Esophagus squamous epithelium (tissue), 5 donors: ENCODE data around the gene PP2D1. TPM values are rescaled to one million over a fixed set of nuclear protein-coding genes. Genes with fewer than 3 reads are reported as not detected.
"Not testable (repeated sequence)": the region's sequence is repeated elsewhere in the genome, so short reads cannot be mapped to it uniquely, and the experiment has no call there.

Source experiments
- DNase-seq: peaks from one replicate; lab custom pipeline; 2025; lab: John Stamatoyannopoulos, UW
- H3K27ac ChIP-seq, 4 donors: fragments of 200-600 bp; sonication (generic); one replicate each; pipeline ENCODE4 v1.5.1; 2016 to 2019; ENCODE audit warnings: mild to moderate bottlenecking in 1 of 4
- H3K27me3 ChIP-seq, 4 donors: fragments of 200-600 bp; sonication (generic); 1 replicate in 3 of 4; 2 replicates in 1 of 4; pipeline versions ENCODE4 v1.5.1 to v1.6.0; 2017 to 2021; ENCODE audit warnings: antibody characterized with exemption in 1 of 4
- H3K36me3 ChIP-seq, 3 donors: fragments of 200-600 bp; sonication (generic); one replicate each; pipeline ENCODE4 v1.5.1; 2016 to 2019
- H3K4me1 ChIP-seq, 3 donors: fragments of 200-600 bp; sonication (generic); one replicate each; pipeline ENCODE4 v1.5.1; 2017 to 2019
- H3K4me3 ChIP-seq, 4 donors: fragments of 200-600 bp; sonication (generic); 1 replicate in 3 of 4; 2 replicates in 1 of 4; pipeline ENCODE4 v1.5.1; 2016 to 2019; ENCODE audit warnings: mild to moderate bottlenecking in 2 of 4, moderate library complexity in 1 of 4
- H3K9me3 ChIP-seq, 3 donors: fragments of 200-600 bp; sonication (generic); one replicate each; pipeline ENCODE4 v1.5.1; 2016 to 2019
- POLR2A ChIP-seq, 4 donors: fragments of 450-650 bp; IDR thresholded peaks; one replicate each; pipeline ENCODE4 v1.6.1; 2017; ENCODE audit warnings: antibody characterized with exemption in 4 of 4, mild to moderate bottlenecking in 4 of 4, moderate library complexity in 3 of 4
- WGBS, 2 donors: methylation state at CpG; one replicate each; pipeline ENCODE4 v1.1.5; 2018; 5-methylcytosine and 5-hydroxymethylcytosine counted together
- intact Hi-C: fragments of 100-400 bp; cut with DNase I; formaldehyde crosslinking; loops from one replicate; pipeline ENCODE4 v1.15.0; 2022
- total RNA-seq, 4 donors: library from RNA; depleted of rRNA; stranded (reverse); fragments of >200 nt; gene quantifications; one replicate each; pipeline ENCODE4 v1.1.0, GENCODE V29; 2016
- TF ChIP-seq, protein P1 (sequence below), 6 experiments: fragments of 450-650 bp in 4 of 6; fragments of 200-600 bp in 2 of 6; sonication (generic) in 2 of 6; IDR thresholded peaks; one replicate each; pipeline ENCODE4 v1.5.1; 2016 to 2019; ENCODE audit warnings: antibody characterized with exemption in 6 of 6, mild to moderate bottlenecking in 4 of 6, moderate library complexity in 4 of 6
- donor health status: DM: yes; HTN: yes; CAD: no.

PP2D1 gene
- total RNA-seq, 4 donors from 2014 or later, result not detected

DNA sequence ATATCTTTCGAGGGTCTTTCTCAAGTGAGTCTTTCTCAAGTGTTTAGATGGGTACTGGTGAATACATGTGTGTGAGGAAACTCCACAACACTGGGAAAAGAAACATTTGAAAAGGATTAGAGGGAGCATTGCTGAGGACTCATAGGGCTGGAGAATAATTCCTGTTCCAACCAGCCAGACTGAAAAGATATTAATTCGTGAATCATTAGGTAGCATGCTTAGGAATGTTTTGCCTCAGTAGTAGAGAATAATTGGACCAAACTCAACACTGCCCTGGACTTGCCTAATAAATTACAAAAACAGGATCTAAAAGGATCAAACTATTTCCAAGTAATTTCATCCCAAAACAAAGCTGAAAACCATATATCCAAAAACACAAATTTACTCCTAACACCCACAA is 17.3 kb downstream of the PP2D1 start:
- TF ChIP-seq, protein P1, sequence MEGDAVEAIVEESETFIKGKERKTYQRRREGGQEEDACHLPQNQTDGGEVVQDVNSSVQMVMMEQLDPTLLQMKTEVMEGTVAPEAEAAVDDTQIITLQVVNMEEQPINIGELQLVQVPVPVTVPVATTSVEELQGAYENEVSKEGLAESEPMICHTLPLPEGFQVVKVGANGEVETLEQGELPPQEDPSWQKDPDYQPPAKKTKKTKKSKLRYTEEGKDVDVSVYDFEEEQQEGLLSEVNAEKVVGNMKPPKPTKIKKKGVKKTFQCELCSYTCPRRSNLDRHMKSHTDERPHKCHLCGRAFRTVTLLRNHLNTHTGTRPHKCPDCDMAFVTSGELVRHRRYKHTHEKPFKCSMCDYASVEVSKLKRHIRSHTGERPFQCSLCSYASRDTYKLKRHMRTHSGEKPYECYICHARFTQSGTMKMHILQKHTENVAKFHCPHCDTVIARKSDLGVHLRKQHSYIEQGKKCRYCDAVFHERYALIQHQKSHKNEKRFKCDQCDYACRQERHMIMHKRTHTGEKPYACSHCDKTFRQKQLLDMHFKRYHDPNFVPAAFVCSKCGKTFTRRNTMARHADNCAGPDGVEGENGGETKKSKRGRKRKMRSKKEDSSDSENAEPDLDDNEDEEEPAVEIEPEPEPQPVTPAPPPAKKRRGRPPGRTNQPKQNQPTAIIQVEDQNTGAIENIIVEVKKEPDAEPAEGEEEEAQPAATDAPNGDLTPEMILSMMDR (IDR thresholded peaks at IDR 0.05), result no peak
- TF ChIP-seq POLR2A (IDR thresholded peaks at IDR 0.05), result no peak
- H3K4me3 ChIP-seq, result no peak overlapping the region
- WGBS, 2 donors, result 65 to 75% methylated on average over 2 of the region's 2 CpGs
- no peaks in the 10 kb centered on the region for H3K4me1 ChIP-seq
- no peak for DNase-seq
- H3K36me3 ChIP-seq, result no peaks in the 10 kb centered on the region
- H3K9me3 ChIP-seq, result no peaks in the 10 kb centered on the region
- intact Hi-C loops, result no loop called here
- H3K27ac ChIP-seq, result no peak overlapping the region
- H3K27me3 ChIP-seq, result no peaks in the 10 kb centered on the region

DNA sequence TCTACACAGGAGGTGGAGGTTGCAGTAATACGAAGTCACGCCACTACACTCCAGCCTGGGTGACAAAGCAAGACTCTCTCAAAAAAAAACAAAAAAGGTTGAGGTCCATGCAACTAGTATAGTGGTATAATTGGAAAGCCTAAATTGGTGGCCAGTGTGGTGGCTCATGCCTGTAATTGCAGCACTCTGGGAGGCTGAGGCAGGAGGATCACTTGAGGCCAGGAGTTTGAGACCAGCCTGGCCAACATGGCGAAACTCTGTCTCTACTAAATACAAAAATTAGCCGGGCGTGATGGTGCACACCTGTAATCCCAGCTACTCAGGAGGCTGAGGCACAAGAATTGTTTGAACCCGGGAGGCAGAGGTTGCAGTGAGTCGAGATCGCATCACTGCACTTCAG is 23.2 kb downstream of the PP2D1 start:
- H3K27ac ChIP-seq, intact Hi-C loops, DNase-seq, H3K27me3 ChIP-seq, H3K4me1 ChIP-seq, H3K9me3 ChIP-seq, H3K4me3 ChIP-seq: not testable (repeated sequence)
- WGBS, 2 donors, result 94 to 99% methylated on average over 7 to 8 of the region's 8 CpGs
- peaks cover 0 to 30% (median 0%) of the 10 kb centered on the region in 3 donors for H3K36me3 ChIP-seq

DNA sequence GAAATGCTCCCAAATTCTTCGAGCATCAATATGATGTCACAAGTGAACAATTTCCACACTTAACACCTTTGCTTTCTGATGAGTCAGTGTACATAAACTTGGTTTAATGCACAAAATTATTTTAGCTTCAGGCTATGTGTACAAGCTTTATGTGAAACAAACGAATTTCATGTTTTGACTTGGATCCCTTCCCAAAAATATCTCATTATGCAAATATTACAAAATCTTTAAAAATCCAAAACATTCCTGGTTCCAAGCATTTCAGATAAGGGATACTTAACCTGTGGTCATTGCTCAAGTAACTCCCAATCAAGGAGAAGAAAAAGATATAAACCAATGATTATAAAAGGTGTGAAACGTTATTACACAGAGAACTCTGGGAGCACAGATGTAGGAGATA is 40.0 kb downstream of the PP2D1 start:
- no peak for DNase-seq
- 33 to 50% methylated on average over 3 of the region's 3 CpGs for WGBS, 2 donors

DNA sequence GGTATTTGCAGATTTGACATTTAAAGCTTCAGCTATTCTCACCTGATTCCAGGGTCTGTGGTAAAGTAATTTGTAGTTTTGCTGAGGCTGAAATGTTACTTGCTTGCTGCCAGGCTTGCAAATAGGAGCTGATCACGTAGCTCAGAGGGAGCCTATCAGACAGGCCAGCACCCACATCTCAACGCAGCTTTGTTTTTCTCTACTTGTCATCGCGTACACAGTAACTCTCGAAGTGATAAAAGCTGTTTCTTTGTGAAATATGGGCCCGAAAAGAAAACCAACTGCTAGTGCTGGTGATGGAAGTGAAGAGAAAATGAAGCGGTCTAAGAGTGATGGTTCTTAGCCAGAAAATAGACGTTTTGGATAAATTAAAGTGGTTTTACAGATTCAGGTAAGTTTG is 41.7 kb downstream of the PP2D1 start:
- H3K4me1 ChIP-seq, result peaks cover 0 to 22% (median 9%) of the 10 kb centered on the region in 3 donors
- WGBS, 2 donors, result 74 to 90% methylated on average over 8 of the region's 8 CpGs
- intact Hi-C loops, result no loop called here

More for the DNA sequence above, 40.0 kb downstream of the PP2D1 start:
- H3K36me3 ChIP-seq, result peaks cover 2 to 51% (median 18%) of the 10 kb centered on the region in 3 donors
- no peak overlapping the region for H3K4me3 ChIP-seq
- TF ChIP-seq POLR2A (IDR thresholded peaks at IDR 0.05), result no peak
- TF ChIP-seq, protein P1 (IDR thresholded peaks at IDR 0.05), result no peak
- H3K27ac ChIP-seq, result no peak overlapping the region
- intact Hi-C loops, result no loop called here
- no peaks in the 10 kb centered on the region for H3K27me3 ChIP-seq
- peaks cover 0 to 14% (median 9%) of the 10 kb centered on the region in 3 donors for H3K4me1 ChIP-seq
- no peaks in the 10 kb centered on the region for H3K9me3 ChIP-seq

DNA sequence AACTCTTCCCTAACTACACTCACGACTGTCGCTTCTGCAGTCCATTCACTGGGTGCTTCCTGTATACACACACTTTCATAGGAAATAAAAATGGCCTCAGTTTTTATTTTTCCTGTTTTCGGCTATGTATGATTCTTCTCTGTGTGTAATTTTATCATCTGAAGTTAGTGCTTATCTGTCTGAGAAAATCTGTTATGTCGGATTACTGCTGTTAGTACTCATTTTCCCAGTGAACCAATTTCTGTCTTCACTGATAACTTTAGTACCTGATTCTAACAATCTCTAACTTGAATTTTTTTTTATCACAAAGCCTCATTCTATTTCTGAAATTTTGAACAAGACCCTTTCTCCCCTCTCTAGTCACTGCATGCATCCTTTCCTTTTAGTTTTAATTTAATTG is 44.3 kb downstream of the PP2D1 start:
- intact Hi-C loops, result no loop called here

More for the DNA sequence above, 41.7 kb downstream of the PP2D1 start:
- H3K27ac ChIP-seq, result no peak overlapping the region
- no peak for TF ChIP-seq POLR2A (IDR thresholded peaks at IDR 0.05)
- TF ChIP-seq, protein P1 (IDR thresholded peaks at IDR 0.05), result no peak
- no peak overlapping the region for H3K4me3 ChIP-seq
- no peaks in the 10 kb centered on the region for H3K9me3 ChIP-seq
- no peaks in the 10 kb centered on the region for H3K27me3 ChIP-seq
- peaks cover 0 to 33% (median 8%) of the 10 kb centered on the region in 3 donors for H3K36me3 ChIP-seq
- DNase-seq, result no peak

More for the DNA sequence above, 44.3 kb downstream of the PP2D1 start:
- TF ChIP-seq POLR2A (IDR thresholded peaks at IDR 0.05), result no peak
- TF ChIP-seq, protein P1 (IDR thresholded peaks at IDR 0.05), result no peak
- Histone ChIP-seq H3K4me3 (no peak overlapping the region), H3K27ac (no peak overlapping the region), H3K27me3 (no peaks in the 10 kb centered on the region), H3K4me1 (peaks cover 0 to 31% (median 9%) of the 10 kb centered on the region in 3 donors), H3K9me3 (no peaks in the 10 kb centered on the region), H3K36me3 (peaks cover 0 to 18% (median 0%) of the 10 kb centered on the region in 3 donors)
- DNase-seq, result no peak
- WGBS, 2 donors, result 83 to 85% methylated on average over 4 of the region's 4 CpGs
